HepG2 (cell line): ENCODE measurements around the gene IQCC. TPM values are rescaled to one million over a fixed set of nuclear protein-coding genes. Genes with fewer than 3 reads are reported as not detected.

ENCODE experiments used
- EZH2 ChIP-seq: conservative IDR thresholded peaks from 2 replicates; pipeline ENCODE4 v1.6.1; 2012; ENCODE audit warnings: mild to moderate bottlenecking, low read depth, low read length, moderate library complexity
- FOXK1 ChIP-seq: sonication (generic); formaldehyde crosslinking; IDR thresholded peaks from 2 replicates; pipeline ENCODE4 v1.4.0; 2020; ENCODE audit warnings: low read depth, missing genetic modification reagents, borderline replicate concordance
- HOXA7 ChIP-seq: sonication (generic); formaldehyde crosslinking; IDR thresholded peaks from 2 replicates; pipeline ENCODE4 v1.8.1; 2022; ENCODE audit warnings: mild to moderate bottlenecking, missing genetic modification reagents, moderate library complexity
- IKZF4 ChIP-seq: sonication (generic); formaldehyde crosslinking; IDR thresholded peaks from 2 replicates; pipeline ENCODE4 v1.5.1; 2020; ENCODE audit warnings: borderline replicate concordance, mild to moderate bottlenecking, low read depth, missing genetic modification reagents; ENCODE audit errors: not compliant biosample characterization
- MAZ ChIP-seq, 2 experiments: sonication (generic) in 1 of 2; formaldehyde crosslinking in 1 of 2; IDR thresholded peaks; 2 replicates each; pipeline versions ENCODE4 v1.5.0 to v1.6.1; 2012 to 2020; ENCODE audit warnings: low read depth in 2 of 2, mild to moderate bottlenecking in 2 of 2, borderline replicate concordance in 1 of 2, improper control_type of control experiment in 1 of 2, low read length in 1 of 2, missing genetic modification reagents in 1 of 2, moderate library complexity in 1 of 2
- MBNL3 ChIP-seq: fragments of 250-450 bp; sonication (Bioruptor Pico); conservative IDR thresholded peaks from 2 replicates; pipeline ENCODE4 v1.8.0; 2022; ENCODE audit warnings: mild to moderate bottlenecking, inconsistent platforms
- SKI ChIP-seq: fragments of 450-650 bp; IDR thresholded peaks from one replicate; pipeline ENCODE4 v1.6.1; 2018; ENCODE audit warnings: mild to moderate bottlenecking; ENCODE audit not compliant: partially characterized antibody
- ZBED4 ChIP-seq: sonication (generic); formaldehyde crosslinking; IDR thresholded peaks from 2 replicates; pipeline ENCODE4 v1.4.0; 2020; ENCODE audit warnings: missing genetic modification reagents, borderline replicate concordance
- ZBTB49 ChIP-seq: sonication (generic); formaldehyde crosslinking; IDR thresholded peaks from 2 replicates; pipeline ENCODE4 v1.4.0; 2020; ENCODE audit warnings: missing genetic modification reagents, borderline replicate concordance
- ZMYM3 ChIP-seq: sonication (generic); formaldehyde crosslinking; IDR thresholded peaks from 2 replicates; pipeline ENCODE4 v1.5.1; 2020; ENCODE audit warnings: mild to moderate bottlenecking, missing genetic modification reagents
- ZNF136 ChIP-seq: sonication (generic); formaldehyde crosslinking; IDR thresholded peaks from 2 replicates; pipeline ENCODE4 v1.8.1; 2022; ENCODE audit warnings: low read depth, mild to moderate bottlenecking, moderate library complexity, missing genetic modification reagents
- ZNF17 ChIP-seq: sonication (generic); formaldehyde crosslinking; IDR thresholded peaks from 2 replicates; pipeline ENCODE4 v1.5.0; 2020; ENCODE audit warnings: mild to moderate bottlenecking, missing genetic modification reagents
- ZNF451 ChIP-seq: sonication (generic); formaldehyde crosslinking; IDR thresholded peaks from 2 replicates; pipeline ENCODE4 v1.5.0; 2020; ENCODE audit warnings: mild to moderate bottlenecking, missing genetic modification reagents
- ZNF780A ChIP-seq: sonication (generic); formaldehyde crosslinking; IDR thresholded peaks from 2 replicates; pipeline ENCODE4 v1.8.0; 2022; ENCODE audit warnings: mild to moderate bottlenecking, missing genetic modification reagents, moderate library complexity
- ZNF816 ChIP-seq: sonication (generic); formaldehyde crosslinking; IDR thresholded peaks from 2 replicates; pipeline ENCODE4 v1.8.0; 2022; ENCODE audit warnings: missing genetic modification reagents, mild to moderate bottlenecking, borderline replicate concordance
- polyA plus RNA-seq, 8 experiments: library from polyadenylated mRNA; depleted of rRNA in 3 of 8; stranded (reverse) in 7 of 8; unstranded in 1 of 8; fragments of >200 nt; fragmentation: Illumina TruSeq in 4 of 8; extraction: Trizol in 4 of 8; gene quantifications; 2 replicates each; pipeline versions ENCODE4 v1.2.1 to v1.2.3, GENCODE V29; 2011 to 2016; ENCODE audit warnings: low read depth in 4 of 8, missing spikeins in 1 of 8, mixed read lengths in 1 of 8; ENCODE audit not compliant: insufficient read depth in 1 of 8
- total RNA-seq, 5 experiments: library from RNA; depleted of rRNA; stranded (reverse); fragments of >200 nt; fragmentation: Illumina TruSeq; extraction: Trizol; gene quantifications; 2 replicates each; pipeline ENCODE4 v1.2.3, GENCODE V29; 2016; ENCODE audit warnings: low read depth in 1 of 5
- TF ChIP-seq, protein P1 (sequence below): sonication (generic); formaldehyde crosslinking; IDR thresholded peaks from 2 replicates; pipeline ENCODE4 v1.4.0; 2020; ENCODE audit warnings: mild to moderate bottlenecking, missing genetic modification reagents
- TF ChIP-seq, protein P2 (sequence below): sonication (generic); formaldehyde crosslinking; IDR thresholded peaks from 2 replicates; pipeline ENCODE4 v1.4.0; 2020; ENCODE audit warnings: missing genetic modification reagents, borderline replicate concordance
- TF ChIP-seq, protein P3 (sequence below): sonication (generic); formaldehyde crosslinking; IDR thresholded peaks from 2 replicates; pipeline ENCODE4 v1.5.0; 2020; ENCODE audit warnings: mild to moderate bottlenecking, missing genetic modification reagents

IQCC gene
- total and polyA plus RNA-seq, 2 of the 13 experiments (the other 11 are each of a cell fraction or from before 2014, with no cell fraction given), result 1.7 to 3.0 TPM

DNA sequence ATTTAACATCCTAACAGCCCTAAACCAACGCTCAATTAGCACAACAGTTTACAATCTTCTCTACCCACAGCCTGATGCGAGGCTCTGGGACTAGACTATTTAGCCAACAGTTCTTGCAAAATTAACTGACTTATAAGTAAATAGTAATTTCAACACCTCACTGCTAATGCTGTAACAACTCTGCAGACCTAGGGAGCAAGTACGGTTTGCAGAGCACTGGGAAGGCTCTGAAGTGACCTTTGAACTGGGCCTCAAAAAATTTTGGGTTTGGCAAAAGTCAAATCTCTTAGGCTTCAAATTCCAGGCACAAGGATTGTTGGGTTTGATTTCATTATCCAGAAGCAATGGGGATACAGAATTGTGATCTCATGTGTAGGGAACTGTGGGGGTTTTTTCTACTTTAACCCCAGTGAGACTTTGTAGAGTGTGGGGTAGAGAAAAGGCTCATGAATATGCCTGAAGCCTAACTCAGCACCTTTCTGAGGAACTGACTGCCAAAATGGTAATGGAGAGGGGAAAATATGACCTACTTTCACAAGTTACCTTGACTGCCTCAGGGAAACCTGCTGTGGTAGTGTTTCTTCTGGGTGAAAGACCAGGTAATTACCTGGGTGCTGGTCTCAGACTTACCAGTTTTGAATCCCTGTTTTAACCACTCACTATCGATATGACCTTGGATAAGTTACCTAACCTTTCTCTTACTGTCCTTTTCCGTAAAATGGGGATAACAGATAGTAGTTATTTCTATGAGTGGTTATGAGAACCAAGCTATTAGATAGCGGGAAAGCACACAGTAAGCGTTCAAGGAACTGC, 26.9 kb upstream of the IQCC start (continued):
- no peak for TF ChIP-seq MAZ (IDR thresholded peaks at IDR 0.05; ENCODE audit: borderline replicate concordance, low read depth, low read length)
- TF ChIP-seq MAZ (CRISPR knock-in tag; IDR thresholded peaks at IDR 0.05; ENCODE audit: low read depth), result no peak
- TF ChIP-seq ZBTB49 (CRISPR knock-in tag), result no peak
- no peak for TF ChIP-seq ZNF17 (CRISPR knock-in tag)
- TF ChIP-seq, protein P1, sequence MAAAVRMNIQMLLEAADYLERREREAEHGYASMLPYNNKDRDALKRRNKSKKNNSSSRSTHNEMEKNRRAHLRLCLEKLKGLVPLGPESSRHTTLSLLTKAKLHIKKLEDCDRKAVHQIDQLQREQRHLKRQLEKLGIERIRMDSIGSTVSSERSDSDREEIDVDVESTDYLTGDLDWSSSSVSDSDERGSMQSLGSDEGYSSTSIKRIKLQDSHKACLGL (CRISPR knock-in tag), result no peak
- no peak for TF ChIP-seq ZNF136
- peak; percentile 50; the same call in 1 of the 2 replicates for TF ChIP-seq FOXK1 (CRISPR knock-in tag)
- no peak for TF ChIP-seq HOXA7 (CRISPR knock-in tag)
- no peak for TF ChIP-seq ZMYM3 (CRISPR knock-in tag)
- TF ChIP-seq ZNF816 (CRISPR knock-in tag), result no peak
- peak; percentile 78 for TF ChIP-seq SKI
- no peak for TF ChIP-seq MBNL3 (CRISPR knock-in tag)
- TF ChIP-seq ZNF780A, result no peak
- TF ChIP-seq, protein P2, sequence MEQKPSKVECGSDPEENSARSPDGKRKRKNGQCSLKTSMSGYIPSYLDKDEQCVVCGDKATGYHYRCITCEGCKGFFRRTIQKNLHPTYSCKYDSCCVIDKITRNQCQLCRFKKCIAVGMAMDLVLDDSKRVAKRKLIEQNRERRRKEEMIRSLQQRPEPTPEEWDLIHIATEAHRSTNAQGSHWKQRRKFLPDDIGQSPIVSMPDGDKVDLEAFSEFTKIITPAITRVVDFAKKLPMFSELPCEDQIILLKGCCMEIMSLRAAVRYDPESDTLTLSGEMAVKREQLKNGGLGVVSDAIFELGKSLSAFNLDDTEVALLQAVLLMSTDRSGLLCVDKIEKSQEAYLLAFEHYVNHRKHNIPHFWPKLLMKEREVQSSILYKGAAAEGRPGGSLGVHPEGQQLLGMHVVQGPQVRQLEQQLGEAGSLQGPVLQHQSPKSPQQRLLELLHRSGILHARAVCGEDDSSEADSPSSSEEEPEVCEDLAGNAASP (CRISPR knock-in tag), result peak; percentile 35; the same call in 1 of the 2 replicates
- peak; percentile 43; the same call in 1 of the 2 replicates for TF ChIP-seq ZBED4
- TF ChIP-seq EZH2, result no peak
- no peak for TF ChIP-seq ZNF451
- TF ChIP-seq, protein P3, sequence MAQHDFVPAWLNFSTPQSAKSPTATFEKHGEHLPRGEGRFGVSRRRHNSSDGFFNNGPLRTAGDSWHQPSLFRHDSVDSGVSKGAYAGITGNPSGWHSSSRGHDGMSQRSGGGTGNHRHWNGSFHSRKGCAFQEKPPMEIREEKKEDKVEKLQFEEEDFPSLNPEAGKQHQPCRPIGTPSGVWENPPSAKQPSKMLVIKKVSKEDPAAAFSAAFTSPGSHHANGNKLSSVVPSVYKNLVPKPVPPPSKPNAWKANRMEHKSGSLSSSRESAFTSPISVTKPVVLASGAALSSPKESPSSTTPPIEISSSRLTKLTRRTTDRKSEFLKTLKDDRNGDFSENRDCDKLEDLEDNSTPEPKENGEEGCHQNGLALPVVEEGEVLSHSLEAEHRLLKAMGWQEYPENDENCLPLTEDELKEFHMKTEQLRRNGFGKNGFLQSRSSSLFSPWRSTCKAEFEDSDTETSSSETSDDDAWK, result no peak
- TF ChIP-seq IKZF4 (CRISPR knock-in tag), result no peak
